Stimulated activated CD4-positive, alpha-beta T cell treated with anti-CD3 and anti-CD28 coated beads, Interleukin-1b, Interleukin-23, amount 100 ng/mL, for 1 hour (primary cell): ENCODE measurements around the gene CD40.
A peak's percentile ranks its signal among the peaks of the same experiment; 100 is the strongest.

Experiments used
- DNase-seq, 2 donors: peaks; one replicate each; pipeline ENCODE4 v3.0.0-alpha.2; 2020; ENCODE audit warnings: low read depth in 2 of 2

Gene CD40

GRCh38 chr20:46122516-46123481 is 4.7 kb downstream of the CD40 start:
- no peak for DNase-seq

GRCh38 chr20:46123482-46124245 is 5.5 kb downstream of the CD40 start:
- no peak for DNase-seq

GRCh38 chr20:46126440-46127056 is 8.4 kb downstream of the CD40 start:
- no peak for DNase-seq

GRCh38 chr20:46127396-46128010 is 9.4 kb downstream of the CD40 start:
- DNase-seq: no peak

- DNase-seq: no peak
These were observed 10.4 kb downstream of the CD40 start for GRCh38 chr20:46128310-46129151.

- DNase-seq: no peak
These were observed 11.9 kb downstream of the CD40 start for GRCh38 chr20:46129955-46130481.

- DNase-seq: no peak
These were observed 12.4 kb downstream of the CD40 start for GRCh38 chr20:46130534-46130933.

GRCh38 chr20:46131396-46131795 is 13.3 kb downstream of the CD40 start:
- no peak for DNase-seq

GRCh38 chr20:46132705-46133120 is 14.6 kb downstream of the CD40 start:
- DNase-seq: peak; percentile 13 to 33

- no peak for DNase-seq
These were observed 16.0 kb downstream of the CD40 start for GRCh38 chr20:46133886-46134654.

- no peak for DNase-seq
These were observed 16.6 kb downstream of the CD40 start for GRCh38 chr20:46134716-46135115.

- no peak for DNase-seq
These were observed 17.9 kb downstream of the CD40 start for GRCh38 chr20:46135856-46136633.

- DNase-seq: no peak
These were observed 19.7 kb downstream of the CD40 start for GRCh38 chr20:46137816-46138215.

GRCh38 chr20:46139266-46139889 is 21.3 kb downstream of the CD40 start:
- DNase-seq: no peak

- DNase-seq: no peak
These were observed 21.9 kb downstream of the CD40 start for GRCh38 chr20:46139908-46140482.

GRCh38 chr20:46142124-46142523 is 24.0 kb downstream of the CD40 start:
- no peak for DNase-seq

- DNase-seq: no peak
These were observed 26.4 kb downstream of the CD40 start for GRCh38 chr20:46144432-46145025.

GRCh38 chr20:46145713-46146112 is 27.6 kb downstream of the CD40 start:
- DNase-seq: no peak
